ENCODE measurements around the gene PRKAG2. TPM values are rescaled to one million over a fixed set of nuclear protein-coding genes. Genes with fewer than 3 reads are reported as not detected.
"Not testable (repeated sequence)": the region's sequence is repeated elsewhere in the genome, so short reads cannot be mapped to it uniquely, and the experiment has no call there.

PRKAG2 gene
- total RNA-seq, 4 donors from 2014 or later = 19.5 to 30.8 (median 27.6) TPM

- TF ChIP-seq POLR2A (IDR thresholded peaks at IDR 0.05) (no peak), CTCF (IDR thresholded peaks at IDR 0.05) (no peak)
- Histone ChIP-seq H3K36me3 (no peaks in the 10 kb centered on the region), H3K4me1 (peaks cover 4% of the 10 kb centered on the region in 2 donors)
Observed at GRCh38 chr7:151845412-151846205, 31.3 kb downstream of the PRKAG2 start.

GRCh38 chr7:151844825-151845200 is 32.1 kb downstream of the PRKAG2 start:
- Histone ChIP-seq H3K9me3 (no peaks in the 10 kb centered on the region), H3K4me3 (replicated peaks in 1 of 3) (no peak overlapping the region), H3K4me1 (no peaks in the 10 kb centered on the region), H3K36me3 (no peaks in the 10 kb centered on the region), H3K27me3 (no peaks in the 10 kb centered on the region), H3K27ac (no peak overlapping the region)
- 94 to 96% methylated on average over 13 of the region's 13 CpGs for WGBS, 2 donors
- DNase-seq = no peak
- intact Hi-C loops (cut with DNase I) = no loop called here
- no peak for TF ChIP-seq CTCF (IDR thresholded peaks at IDR 0.05)
- TF ChIP-seq POLR2A (IDR thresholded peaks at IDR 0.05) = no peak

More at GRCh38 chr7:151845412-151846205, 31.3 kb downstream of the PRKAG2 start:
- WGBS, 2 donors = 89 to 90% methylated on average over 28 of the region's 28 CpGs
- Histone ChIP-seq H3K4me3 (replicated peaks in 1 of 3) (no peak overlapping the region), H3K27ac (no peak overlapping the region), H3K9me3 (no peaks in the 10 kb centered on the region), H3K27me3 (no peaks in the 10 kb centered on the region)
- intact Hi-C loops (cut with DNase I) = no loop called here
- DNase-seq = no peak

- 85 to 86% methylated on average over 20 of the region's 20 CpGs for WGBS, 2 donors
- Histone ChIP-seq H3K27me3 (no peaks in the 10 kb centered on the region), H3K9me3 (no peaks in the 10 kb centered on the region), H3K4me3 (replicated peaks in 1 of 3) (no peak overlapping the region), H3K36me3 (no peaks in the 10 kb centered on the region), H3K27ac (peak overlapping the region in 1 of 3 donors; percentile 10), H3K4me1 (peaks cover 1 to 4% of the 10 kb centered on the region in 2 donors)
- no peak for DNase-seq
- TF ChIP-seq CTCF (IDR thresholded peaks at IDR 0.05) (no peak), POLR2A (IDR thresholded peaks at IDR 0.05) (no peak)
- intact Hi-C loops (cut with DNase I) = no loop called here
Observed at GRCh38 chr7:151844071-151844824, 32.7 kb downstream of the PRKAG2 start.

- no peak for DNase-seq
- peaks cover 12 to 14% of the 10 kb centered on the region in 2 donors for H3K4me1 ChIP-seq
- 79 to 91% methylated on average over 5 of the region's 5 CpGs for WGBS, 2 donors
- intact Hi-C loops (cut with DNase I) = no loop called here
- H3K9me3 ChIP-seq = no peaks in the 10 kb centered on the region
- no peaks in the 10 kb centered on the region for H3K36me3 ChIP-seq
- no peaks in the 10 kb centered on the region for H3K27me3 ChIP-seq
- H3K4me3 ChIP-seq (replicated peaks in 1 of 3) = no peak overlapping the region
- no peak overlapping the region for H3K27ac ChIP-seq
- TF ChIP-seq CTCF (IDR thresholded peaks at IDR 0.05) (no peak), POLR2A (IDR thresholded peaks at IDR 0.05) (no peak)
Observed at GRCh38 chr7:151843181-151843580, 33.7 kb downstream of the PRKAG2 start.

GRCh38 chr7:151841395-151842051 is 35.4 kb downstream of the PRKAG2 start:
- DNase-seq = not testable (repeated sequence)

More at GRCh38 chr7:151841395-151842051, 35.4 kb downstream of the PRKAG2 start:
- intact Hi-C loops (cut with DNase I); H3K27ac ChIP-seq; H3K4me3 ChIP-seq (replicated peaks in 1 of 3); H3K9me3 ChIP-seq; H3K27me3 ChIP-seq; H3K36me3 ChIP-seq: not testable (repeated sequence)
- H3K4me1 ChIP-seq = peaks cover 21 to 28% of the 10 kb centered on the region in 2 donors
- WGBS, 2 donors = 96 to 100% methylated on average over 1 of the region's 1 CpG

Measured in thyroid gland (tissue), 4 donors.